H1 (cell line): ENCODE data around the gene APMAP. TPM values are rescaled to one million over a fixed set of nuclear protein-coding genes. Genes with fewer than 3 reads are reported as not detected.

ENCODE experiments used
- ATF3 ChIP-seq: IDR thresholded peaks from 2 replicates; pipeline ENCODE4 v1.6.1; 2011; ENCODE audit warnings: low read depth, mild to moderate bottlenecking, low read length; ENCODE audit not compliant: insufficient read depth
- BACH1 ChIP-seq: IDR thresholded peaks from 2 replicates; pipeline ENCODE4 v1.6.1; 2012; ENCODE audit warnings: low read length, improper control_type of control experiment
- BRCA1 ChIP-seq: IDR thresholded peaks from 2 replicates; pipeline ENCODE4 v1.6.1; 2012; ENCODE audit warnings: low read depth, low read length, improper control_type of control experiment
- CBX8 ChIP-seq: fragments of 300-800, 300-1000 bp; sonication (generic); IDR thresholded peaks from 2 replicates; pipeline ENCODE4 v1.7.1; 2016; ENCODE audit warnings: low read depth, low read length, borderline replicate concordance
- CREB1 ChIP-seq: IDR thresholded peaks from 2 replicates; pipeline ENCODE4 v1.6.1; 2012; ENCODE audit warnings: inconsistent platforms
- E2F6 ChIP-seq: IDR thresholded peaks from 2 replicates; pipeline ENCODE4 v1.6.1; 2012; ENCODE audit warnings: inconsistent platforms
- HDAC2 ChIP-seq, 2 experiments: fragments of 300-600 bp in 1 of 2; sonication (generic) in 1 of 2; IDR thresholded peaks; 2 replicates each; pipeline ENCODE4 v1.6.1; 2011 to 2012; ENCODE audit warnings: low read depth in 2 of 2, low read length in 2 of 2, mild to moderate bottlenecking in 2 of 2, moderate library complexity in 2 of 2, borderline replicate concordance in 1 of 2, inconsistent platforms in 1 of 2
- PHF8 ChIP-seq: fragments of 200-600 bp; sonication (generic); conservative IDR thresholded peaks from 2 replicates; pipeline ENCODE4 v1.7.1; 2012; ENCODE audit warnings: low read depth, mild to moderate bottlenecking, inconsistent platforms, low read length, moderate library complexity
- POLR2A ChIP-seq, 2 experiments: IDR thresholded peaks; 1 replicate in 1 of 2; 2 replicates in 1 of 2; pipeline ENCODE4 v1.6.1; 2011; ENCODE audit warnings: low read depth in 2 of 2, low read length in 2 of 2, mild to moderate bottlenecking in 2 of 2; ENCODE audit errors: control extremely low read depth in 1 of 2
- RXRA ChIP-seq: IDR thresholded peaks from 2 replicates; pipeline ENCODE4 v1.6.1; 2011; ENCODE audit warnings: low read depth, mild to moderate bottlenecking, low read length, moderate library complexity; ENCODE audit not compliant: insufficient read depth
- polyA plus RNA-seq, 7 experiments: library from polyadenylated mRNA; depleted of rRNA in 3 of 7; stranded (reverse) in 5 of 7; unstranded in 2 of 7; fragments of >200 nt in 5 of 7; fragments of 200-250 nt in 2 of 7; gene quantifications; 1 replicate in 5 of 7; 2 replicates in 1 of 7; 4 replicates in 1 of 7; pipeline versions ENCODE4 v1.2.1 to v1.2.3, GENCODE V29; 2011 to 2013; ENCODE audit warnings: missing spikeins in 2 of 7, mixed read lengths in 2 of 7
- total RNA-seq: library from RNA; stranded (reverse); fragmentation: NEBNext Ultra II Directional; extraction: Animal tissue kit (Norgen Biotek cat#: 25700); gene quantifications from 2 replicates; pipeline ENCODE4 v1.2.1, GENCODE V29; 2021

The APMAP gene
- total and polyA plus RNA-seq, 2 of the 8 experiments (the other 6 are each of a cell fraction or from before 2014, with no cell fraction given): 31.3 to 66.0 TPM

- TF ChIP-seq E2F6: no peak
- no peak for TF ChIP-seq PHF8
- TF ChIP-seq CREB1: no peak
- TF ChIP-seq HDAC2 (IDR thresholded peaks at IDR 0.05; ENCODE audit: borderline replicate concordance in 1 of 2, low read depth in 2 of 2, low read length in 2 of 2): no peak
- no peak for TF ChIP-seq BACH1
- no peak for TF ChIP-seq RXRA
- no peak for TF ChIP-seq POLR2A (IDR thresholded peaks at IDR 0.05; ENCODE audit: control extremely low read depth in 1 of 2, low read depth in 2 of 2, low read length in 2 of 2)
- TF ChIP-seq CBX8: no peak
- no peak for TF ChIP-seq BRCA1
- no peak for TF ChIP-seq ATF3
Measured at GRCh38 chr20:24957326-24958016, 35.1 kb downstream of the APMAP start (continued).
